GM12891 (cell line): ENCODE measurements around the gene FAS.

Source experiments
- POLR2A ChIP-seq: IDR thresholded peaks from 2 replicates; pipeline ENCODE4 v1.6.1; 2011; ENCODE audit warnings: low read depth, low read length, control low read depth
- POLR2AphosphoS5 ChIP-seq: IDR thresholded peaks from 2 replicates; pipeline ENCODE4 v1.6.1; 2011; ENCODE audit warnings: low read depth, low read length, control low read depth
- POU2F2 ChIP-seq: IDR thresholded peaks from 2 replicates; pipeline ENCODE4 v1.6.1; 2011; ENCODE audit warnings: low read depth, mild to moderate bottlenecking, control low read depth, low read length, moderate library complexity
- SPI1 ChIP-seq: IDR thresholded peaks from 2 replicates; pipeline ENCODE4 v1.6.1; 2011; ENCODE audit warnings: low read depth, low read length, control low read depth

DNA sequence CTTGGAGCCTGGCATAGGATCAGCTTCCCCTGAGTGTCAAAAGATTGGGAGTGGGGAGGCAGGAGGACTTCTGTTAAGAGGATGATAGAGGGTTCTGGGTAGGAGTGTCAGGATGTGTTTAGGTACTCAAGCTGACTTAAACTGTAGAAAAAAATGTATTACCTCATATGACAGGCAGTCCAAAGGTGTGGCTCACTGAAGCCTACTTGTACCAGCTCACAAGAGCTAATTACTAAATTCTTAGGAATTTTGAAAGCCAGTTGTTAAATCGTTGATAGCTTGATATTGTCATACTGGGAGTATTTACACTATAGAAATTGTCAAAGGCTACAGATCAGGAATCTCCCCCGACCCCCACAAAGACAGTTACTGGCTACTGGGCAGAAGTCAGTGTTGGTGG lies 32.1 kb downstream of the FAS start:
- TF ChIP-seq POLR2A, result no peak
- no peak for TF ChIP-seq POLR2AphosphoS5
- no peak for TF ChIP-seq POU2F2
- no peak for TF ChIP-seq SPI1
